Left kidney (tissue), 2 donors: ENCODE measurements around the gene LSM7. TPM values are rescaled to one million over a fixed set of nuclear protein-coding genes. Genes with fewer than 3 reads are reported as not detected.

Experiments
- DNase-seq: peaks from one replicate; pipeline ENCODE4 v3.0.0-alpha.2; 2013
- polyA plus RNA-seq: library from polyadenylated mRNA; unstranded; fragments of 120-200 nt; gene quantifications from one replicate; pipeline ENCODE4 v1.2.1, GENCODE V29; 2013; ENCODE audit not compliant: insufficient read length

Gene LSM7
- polyA plus RNA-seq, 1 donor, result 90.5 TPM

GRCh38 chr19:2280633-2281264 lies 47.6 kb downstream of the LSM7 start:
- DNase-seq, result no peak

DNA sequence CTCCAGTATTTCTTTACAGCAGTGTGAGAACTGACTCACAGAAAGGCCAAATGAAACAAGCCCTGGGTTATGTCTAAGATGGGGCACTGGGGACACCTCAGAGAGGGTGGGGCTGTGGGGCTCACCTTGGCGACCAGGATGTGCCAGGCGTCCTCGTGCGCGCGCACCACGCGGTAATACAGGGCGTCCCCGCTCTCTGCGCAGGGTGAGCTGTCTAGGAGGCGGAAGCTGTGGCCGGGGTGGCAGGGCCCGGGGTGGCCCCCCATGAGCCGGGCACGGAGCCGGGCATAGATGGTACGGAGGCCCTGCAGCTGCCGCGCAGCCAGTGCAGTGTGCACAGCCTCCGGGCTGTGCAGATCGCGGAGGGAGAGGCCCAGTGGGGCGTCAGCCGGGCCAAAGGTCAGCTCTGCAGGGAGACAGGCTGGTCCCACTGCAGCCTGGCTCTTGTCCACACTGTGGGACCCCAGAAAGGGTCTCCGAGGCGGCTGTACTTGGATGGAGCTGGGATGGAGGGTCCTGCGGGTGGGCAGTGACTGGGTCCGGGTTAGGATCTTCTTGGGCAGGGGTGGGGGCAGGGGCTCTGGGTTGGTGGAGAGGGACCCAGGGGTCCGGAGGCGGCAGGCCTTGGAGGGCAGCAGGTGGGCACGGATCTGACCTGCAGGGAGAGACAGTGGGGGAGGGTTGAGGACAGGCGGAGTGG lies 49.8 kb downstream of the LSM7 start:
- DNase-seq, result no peak

DNA sequence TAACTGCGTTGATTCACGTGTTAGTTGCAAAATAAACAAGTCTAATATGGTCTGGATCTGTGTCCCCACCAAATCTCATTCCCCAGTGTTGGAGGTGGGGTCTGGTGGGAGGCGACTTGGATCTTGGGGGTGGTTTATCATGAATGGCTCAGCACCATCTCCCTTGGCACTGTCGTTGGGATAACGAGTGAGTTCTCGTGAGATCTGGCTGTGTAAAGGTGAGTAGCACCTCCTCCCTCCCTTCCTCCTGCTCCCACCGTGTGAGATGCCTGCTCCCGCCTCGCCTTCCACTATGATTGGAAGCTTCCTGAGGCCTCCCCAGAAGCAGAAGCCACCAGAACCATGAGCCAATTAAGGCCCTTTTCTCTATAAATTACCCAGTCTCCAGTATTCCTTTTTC lies 51.2 kb downstream of the LSM7 start:
- no peak for DNase-seq

DNA sequence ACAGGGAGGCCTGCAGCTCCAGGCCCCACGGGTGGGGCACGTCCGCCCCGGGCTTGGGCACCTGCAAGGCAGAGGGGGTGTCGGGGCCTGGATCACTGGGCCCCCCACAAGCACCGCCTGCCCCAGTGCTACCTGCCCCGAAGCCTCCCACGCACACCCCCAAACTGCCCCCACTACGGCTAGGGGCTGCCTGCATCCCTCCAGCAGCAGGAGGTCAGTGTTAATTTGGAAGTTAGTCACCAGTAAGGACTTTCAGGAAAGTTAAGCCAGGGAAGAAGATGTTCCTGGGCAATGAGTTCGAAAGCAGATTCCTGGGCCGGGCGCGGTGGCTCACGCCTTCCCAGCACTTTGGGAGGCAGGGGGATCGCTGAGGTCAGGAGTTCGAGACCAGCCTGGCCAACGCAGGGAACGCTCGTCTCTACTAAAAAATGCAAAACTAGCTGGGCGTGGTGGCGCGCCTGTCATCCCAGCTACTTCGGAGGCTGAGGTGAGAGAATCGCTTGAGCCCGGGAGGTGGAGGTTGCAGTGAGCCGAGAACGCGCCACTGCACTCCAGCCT lies 51.9 kb downstream of the LSM7 start:
- DNase-seq, result no peak

DNA sequence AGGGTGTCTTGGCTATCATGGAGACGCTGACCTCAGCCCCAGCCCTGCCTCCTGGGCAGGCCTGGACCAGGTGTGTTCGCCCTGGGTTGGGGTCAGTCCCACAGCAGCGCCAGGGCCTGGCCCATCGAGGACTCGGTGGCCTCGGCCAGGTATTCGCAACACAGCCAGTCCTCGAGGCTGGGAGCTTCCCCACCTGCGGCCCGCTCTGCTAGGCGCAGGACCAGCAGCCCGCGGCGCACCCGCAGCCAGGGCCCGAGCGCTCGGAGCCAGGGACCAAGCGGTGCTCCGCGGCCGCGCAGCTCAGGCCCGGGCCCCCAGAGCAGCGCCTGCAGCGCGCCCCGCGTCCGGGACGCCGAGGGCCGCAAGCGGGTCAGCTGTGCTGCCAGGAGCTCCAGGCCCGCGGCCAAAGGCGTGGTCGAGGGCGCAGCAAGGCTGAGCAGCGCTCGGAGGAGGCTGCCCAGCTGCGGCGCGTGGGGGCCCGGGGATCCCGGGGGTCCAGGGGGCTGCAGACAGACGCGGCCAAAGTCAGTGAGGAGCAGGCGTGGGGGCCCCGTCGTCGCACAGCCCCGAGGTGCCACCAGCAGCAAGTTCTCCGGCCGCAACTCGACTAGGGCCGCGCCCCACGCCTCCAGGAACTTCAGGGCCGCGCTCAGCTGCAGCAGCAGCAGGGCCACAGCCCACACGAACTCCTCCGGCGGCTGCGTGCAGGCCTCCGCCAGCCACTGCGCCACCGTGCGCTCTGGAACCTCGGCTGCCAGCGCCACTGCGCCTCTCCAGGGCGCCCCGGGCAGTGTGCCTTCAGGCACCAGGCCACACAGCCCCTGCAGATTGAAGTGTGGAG lies 52.6 kb downstream of the LSM7 start:
- DNase-seq, result no peak

GRCh38 chr19:2274931-2275535 lies 53.4 kb downstream of the LSM7 start:
- no peak for DNase-seq

GRCh38 chr19:2274185-2274711 lies 54.1 kb downstream of the LSM7 start:
- DNase-seq, result no peak

DNA sequence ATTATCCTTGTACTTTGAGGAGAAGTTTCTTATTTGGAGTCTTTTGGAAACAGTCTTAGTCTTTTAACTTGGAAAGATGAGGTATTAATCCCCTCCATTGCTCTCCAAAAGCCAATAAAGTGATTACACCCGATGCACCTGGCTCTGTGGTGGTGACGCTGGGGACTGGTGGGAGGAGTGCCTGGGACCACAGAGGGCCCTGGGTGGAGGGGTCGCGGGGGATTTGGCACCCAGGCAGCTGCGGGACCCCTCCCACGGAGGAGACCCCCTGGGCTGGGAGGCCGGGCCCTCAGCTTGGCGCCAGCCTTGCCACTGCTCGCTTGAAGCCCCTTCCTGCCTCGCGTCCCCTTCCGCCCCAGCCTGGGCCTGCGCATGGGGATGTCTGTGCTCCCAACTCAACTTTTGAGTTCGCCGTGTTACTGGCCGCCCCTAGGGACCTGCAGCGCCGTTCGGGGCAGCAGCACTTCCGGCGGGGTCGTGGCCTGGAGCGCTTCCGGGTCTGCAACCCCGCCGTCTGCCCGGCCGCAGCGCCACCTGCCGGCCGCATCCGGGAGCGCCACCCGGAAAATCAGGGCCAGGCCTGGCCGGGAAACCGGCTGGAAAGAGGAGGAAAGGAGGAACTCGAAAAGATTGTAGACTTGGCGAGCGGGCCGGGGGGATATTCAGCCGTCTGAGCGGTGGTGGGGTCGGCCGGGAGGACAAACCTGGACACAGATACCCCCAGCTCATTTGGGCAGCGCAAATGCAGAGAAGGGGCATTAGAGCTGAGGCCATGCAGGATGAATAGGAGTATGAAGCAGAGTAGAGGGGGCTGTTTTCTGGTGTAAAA lies 54.8 kb downstream of the LSM7 start:
- DNase-seq, result no peak

Other genes with a start within 250 kb of the LSM7 start
- gene MOB3A, start 232.3 kb downstream of the LSM7 start, polyA plus RNA-seq, result 22.8 TPM
- gene IZUMO4, start 231.7 kb downstream of the LSM7 start, polyA plus RNA-seq, result 6.2 TPM
- 110 TPM for gene AP3D1, start 177.0 kb downstream of the LSM7 start, polyA plus RNA-seq
- gene DOT1L, start 164.7 kb downstream of the LSM7 start, polyA plus RNA-seq, result 33.6 TPM
- 56.2 TPM for gene PLEKHJ1, start 92.3 kb downstream of the LSM7 start, polyA plus RNA-seq
- 66.1 TPM for gene SF3A2, start 91.8 kb downstream of the LSM7 start, polyA plus RNA-seq
- gene AMH, start 79.3 kb downstream of the LSM7 start, polyA plus RNA-seq, result 3.2 TPM
- 0.60 TPM for gene JSRP1, start 72.2 kb downstream of the LSM7 start, polyA plus RNA-seq
- gene PEAK3, start 46.4 kb downstream of the LSM7 start, polyA plus RNA-seq, result not detected
- not detected for gene LINGO3, start 20.4 kb downstream of the LSM7 start, polyA plus RNA-seq
- gene SPPL2B, start 98 bp upstream of the LSM7 start, polyA plus RNA-seq, result 72.7 TPM
- 0.60 TPM for gene TMPRSS9, start 31.7 kb upstream of the LSM7 start, polyA plus RNA-seq
- 50.6 TPM for gene TIMM13, start 99.0 kb upstream of the LSM7 start, polyA plus RNA-seq
- gene LMNB2, start 128.4 kb upstream of the LSM7 start, polyA plus RNA-seq, result 64.4 TPM
- 7.6 TPM for gene GADD45B, start 147.5 kb upstream of the LSM7 start, polyA plus RNA-seq